NCI-H2227 (cell line): ENCODE data around the gene KRT79.
"Not testable (repeated sequence)": the region's sequence is repeated elsewhere in the genome, so short reads cannot be mapped to it uniquely, and the experiment has no call there.

Experiments
- DNase-seq: peaks from one replicate; lab custom pipeline; 2025; ENCODE audit not compliant: unreplicated experiment; lab: John Stamatoyannopoulos, UW

The KRT79 gene

DNA sequence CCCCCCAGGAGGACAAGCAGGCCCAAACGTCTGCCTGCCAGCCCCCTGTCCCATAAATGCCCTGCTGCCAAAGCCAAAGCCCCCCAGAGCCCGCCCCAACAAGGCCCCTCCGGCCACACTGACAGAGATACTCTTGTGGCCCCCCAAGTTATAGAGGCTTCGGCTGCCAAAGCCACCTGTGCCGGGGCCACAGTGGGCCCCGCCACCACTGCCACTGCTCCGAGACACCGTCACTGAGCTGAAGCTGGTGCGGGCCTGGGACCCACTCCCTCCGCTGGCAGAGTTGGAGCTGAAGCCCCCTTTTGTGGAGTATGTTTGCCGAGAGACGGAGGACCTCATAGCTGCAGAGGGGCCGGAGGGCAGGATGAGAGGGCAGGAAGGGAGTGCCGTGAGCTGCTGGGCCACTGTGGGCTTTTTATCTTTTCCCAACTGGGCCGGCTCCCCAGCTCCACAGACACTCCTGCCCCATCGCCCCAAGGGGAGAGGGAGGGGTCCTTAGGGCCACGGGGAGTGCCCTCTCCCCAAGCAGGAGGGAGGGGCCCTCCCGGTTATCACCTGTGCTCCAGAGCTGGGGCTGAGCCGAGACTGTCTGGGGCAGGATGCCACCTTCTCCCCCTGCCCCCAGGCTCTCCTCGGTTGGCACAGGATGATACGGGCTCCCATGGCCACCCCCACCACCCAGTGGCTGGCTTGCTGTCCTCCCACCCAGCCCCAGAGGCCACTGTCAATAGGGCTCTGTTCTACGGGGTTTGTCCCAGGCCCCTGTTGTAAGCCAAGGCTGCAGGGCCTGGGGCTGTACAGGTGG is at the start of gene KRT79:
Gene KRT79 (minus strand): TSS at position 390 of the 805 bp plus-strand sequence. CDS start 51 bp downstream, at position 339.
- DNase-seq = no peak

DNA sequence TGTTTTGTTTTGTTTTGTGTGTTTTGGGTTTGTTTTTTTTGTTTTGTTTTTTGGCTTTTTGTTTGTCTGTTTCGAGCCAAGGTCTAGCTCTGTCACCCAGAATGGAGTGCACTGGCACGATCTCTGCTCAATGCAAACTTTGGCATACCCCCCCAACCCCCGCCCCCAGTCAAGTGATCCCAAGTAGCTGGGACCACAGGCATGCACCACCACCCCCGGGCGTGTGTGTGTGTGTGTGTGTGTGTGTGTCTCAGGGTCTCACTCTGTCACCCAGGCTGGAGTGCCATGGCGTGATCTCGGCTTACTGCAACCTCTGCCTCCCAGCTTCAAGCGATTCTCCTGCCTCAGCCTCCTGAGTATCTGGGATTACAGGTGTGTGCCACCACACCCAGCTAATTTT is 46.4 kb upstream of the KRT79 start:
- not testable (repeated sequence) for DNase-seq

DNA sequence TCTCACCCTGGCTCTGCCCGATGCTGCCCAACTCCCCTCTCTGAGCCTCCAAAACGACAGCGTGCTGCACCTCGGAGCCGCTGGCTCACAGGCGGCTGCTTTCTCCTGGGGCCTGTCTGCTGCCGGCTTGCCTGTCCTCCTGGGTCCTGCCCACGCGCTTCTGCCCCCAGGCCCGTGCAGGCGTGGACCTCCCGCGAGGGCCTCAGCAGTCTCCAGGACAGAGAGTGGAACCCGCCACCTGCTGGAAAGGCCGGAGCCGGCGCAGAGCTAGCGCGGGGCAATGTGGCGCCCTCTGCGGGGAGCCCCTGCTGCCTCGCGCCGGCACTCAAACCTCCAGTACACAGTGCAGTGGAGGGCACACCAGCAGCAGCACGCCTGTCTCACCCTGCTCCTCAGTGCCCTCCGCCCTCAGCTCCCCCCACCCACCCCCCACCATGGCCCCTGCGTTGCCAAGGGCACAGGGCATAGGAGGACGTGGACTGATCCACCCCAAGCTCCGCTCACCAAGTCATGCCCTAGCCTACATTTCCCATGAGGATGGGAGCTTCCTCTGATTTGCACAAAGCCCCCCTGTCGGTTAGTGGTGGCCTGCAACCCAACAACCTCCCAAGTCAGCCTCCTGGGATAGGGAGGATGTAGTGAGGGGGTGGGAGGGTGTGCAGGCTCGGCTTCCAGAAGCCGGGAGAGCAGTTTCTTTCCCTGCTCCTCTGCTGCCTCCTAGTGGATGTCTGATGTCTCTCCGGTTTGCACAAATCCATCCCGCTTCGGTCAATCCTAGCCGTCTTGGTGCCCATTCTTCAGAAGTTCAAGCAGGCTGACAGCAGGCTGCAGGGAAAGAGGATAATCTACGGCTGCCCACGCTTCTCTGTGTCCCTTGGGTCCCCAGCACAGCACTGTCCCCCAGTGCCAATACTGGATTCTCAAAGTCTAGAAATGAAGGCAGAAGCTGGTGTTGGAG is 45.6 kb upstream of the KRT79 start:
- DNase-seq = peak; percentile 88

DNA sequence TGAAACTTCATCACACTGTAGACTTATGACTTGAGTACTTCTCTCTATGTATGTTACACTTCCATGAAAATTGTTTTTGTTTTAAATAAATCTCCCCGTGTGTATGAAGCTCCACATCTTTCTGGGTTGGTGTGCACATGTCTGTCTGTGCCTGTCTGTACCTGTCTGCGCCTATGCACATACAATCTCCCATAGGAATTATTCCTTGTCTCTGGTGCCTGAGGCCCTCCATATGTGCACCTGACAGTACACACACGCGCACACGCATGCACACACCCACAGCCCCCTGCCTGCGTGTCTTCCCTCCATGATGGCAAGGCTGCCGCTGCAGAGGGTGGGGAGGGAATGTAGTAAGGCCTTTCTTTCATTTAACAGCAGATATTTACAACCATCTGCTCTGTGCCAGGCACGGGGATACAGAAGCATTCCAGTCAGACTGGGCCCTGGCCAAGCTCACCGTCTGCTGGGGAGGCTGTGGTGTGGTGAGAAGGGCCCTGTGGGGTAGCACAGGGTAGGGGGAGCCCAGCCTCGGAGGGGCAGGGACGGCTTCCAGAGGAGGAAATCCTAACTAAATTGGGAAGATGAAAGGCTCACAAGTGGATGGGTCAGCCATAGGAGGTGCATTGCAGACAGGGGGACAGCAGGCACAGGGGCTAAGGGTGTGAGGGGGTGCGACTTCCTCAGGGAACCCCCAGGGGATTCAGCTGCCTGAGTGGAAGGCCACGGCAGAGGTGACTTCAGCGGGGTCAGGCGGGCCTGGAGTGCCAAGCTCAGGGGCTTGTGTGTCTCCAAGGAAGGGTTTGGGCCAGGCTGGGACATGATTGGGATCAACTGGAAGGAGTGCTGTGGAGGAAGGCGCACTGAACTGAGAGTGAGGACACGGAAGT is 44.6 kb upstream of the KRT79 start:
- DNase-seq = no peak

DNA sequence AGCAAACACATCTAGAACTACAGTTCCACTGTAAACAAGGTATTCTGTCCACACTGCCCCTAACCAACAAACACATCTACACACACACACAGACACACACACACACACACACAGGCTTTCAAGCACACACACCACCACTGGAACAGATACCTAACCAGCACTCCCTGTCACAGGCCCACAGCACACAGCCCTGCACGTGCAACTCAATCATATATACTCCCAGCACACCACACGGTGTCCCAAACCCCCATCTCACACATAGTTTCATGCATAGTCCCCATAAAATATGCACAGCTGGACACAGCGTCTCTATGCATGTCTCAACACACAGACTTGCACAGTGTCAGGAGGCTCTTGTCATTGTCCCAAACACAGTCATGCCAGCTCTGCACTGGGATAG is 43.1 kb upstream of the KRT79 start:
- no peak for DNase-seq

DNA sequence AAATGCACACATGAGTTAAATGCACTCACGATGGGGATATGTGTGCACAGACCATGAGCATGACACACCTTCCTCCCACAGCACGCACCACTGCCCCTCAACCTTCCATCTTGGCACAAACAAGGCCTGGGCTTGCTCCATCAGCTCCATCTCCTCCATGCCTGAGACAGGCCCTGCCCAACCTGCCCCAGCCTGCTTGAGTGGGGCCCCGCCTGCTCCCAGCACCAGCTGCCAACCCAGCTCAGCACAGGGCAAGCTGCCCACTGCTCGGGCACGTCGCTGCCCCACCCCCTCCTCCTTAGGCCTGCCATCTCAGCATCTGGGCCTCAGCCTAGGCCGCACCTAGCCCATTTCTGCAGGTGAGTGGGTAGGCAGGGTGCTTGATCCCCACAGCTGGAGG is 42.3 kb upstream of the KRT79 start:
- no peak for DNase-seq

DNA sequence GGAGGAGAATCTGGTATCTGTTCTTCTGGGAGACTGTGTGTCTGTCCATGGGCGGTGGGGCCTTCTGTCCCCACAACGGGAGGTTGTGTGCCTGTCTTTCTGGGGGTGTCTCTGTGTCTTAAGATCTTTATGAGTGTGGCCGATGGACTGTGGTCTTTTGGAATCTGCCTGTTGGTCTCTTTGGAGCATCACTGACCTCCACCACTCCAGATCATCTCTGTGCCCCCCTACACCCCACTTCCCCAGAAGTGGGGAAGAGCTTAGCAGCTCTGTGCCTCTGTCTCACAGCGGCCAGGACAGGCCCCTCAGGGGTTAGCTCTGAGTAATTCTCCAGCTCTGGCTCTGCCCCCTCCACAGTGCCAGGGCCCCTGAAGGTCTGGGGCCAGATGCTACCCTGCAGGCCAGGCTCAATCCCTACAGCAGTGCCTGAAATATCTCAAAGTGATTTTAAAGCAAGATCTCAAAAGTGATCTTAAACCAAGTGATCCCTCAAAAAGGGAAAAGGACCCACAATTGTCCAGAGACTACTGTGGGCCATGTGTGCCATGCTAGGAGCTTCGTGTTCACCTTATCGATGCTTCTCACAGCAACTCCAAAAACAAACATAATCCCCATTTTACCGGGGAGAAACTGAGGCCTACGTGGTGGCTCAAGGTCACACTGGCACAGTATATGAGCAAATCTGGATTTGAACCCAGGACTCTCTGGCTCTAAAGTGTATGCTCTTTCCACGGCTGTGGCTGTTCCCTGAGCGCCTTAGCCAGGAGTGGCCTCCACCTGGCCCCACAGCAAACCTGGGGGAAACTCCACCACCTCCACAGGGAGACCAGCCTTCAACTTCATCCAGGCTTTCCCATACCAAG is 40.7 kb upstream of the KRT79 start:
- no peak for DNase-seq

DNA sequence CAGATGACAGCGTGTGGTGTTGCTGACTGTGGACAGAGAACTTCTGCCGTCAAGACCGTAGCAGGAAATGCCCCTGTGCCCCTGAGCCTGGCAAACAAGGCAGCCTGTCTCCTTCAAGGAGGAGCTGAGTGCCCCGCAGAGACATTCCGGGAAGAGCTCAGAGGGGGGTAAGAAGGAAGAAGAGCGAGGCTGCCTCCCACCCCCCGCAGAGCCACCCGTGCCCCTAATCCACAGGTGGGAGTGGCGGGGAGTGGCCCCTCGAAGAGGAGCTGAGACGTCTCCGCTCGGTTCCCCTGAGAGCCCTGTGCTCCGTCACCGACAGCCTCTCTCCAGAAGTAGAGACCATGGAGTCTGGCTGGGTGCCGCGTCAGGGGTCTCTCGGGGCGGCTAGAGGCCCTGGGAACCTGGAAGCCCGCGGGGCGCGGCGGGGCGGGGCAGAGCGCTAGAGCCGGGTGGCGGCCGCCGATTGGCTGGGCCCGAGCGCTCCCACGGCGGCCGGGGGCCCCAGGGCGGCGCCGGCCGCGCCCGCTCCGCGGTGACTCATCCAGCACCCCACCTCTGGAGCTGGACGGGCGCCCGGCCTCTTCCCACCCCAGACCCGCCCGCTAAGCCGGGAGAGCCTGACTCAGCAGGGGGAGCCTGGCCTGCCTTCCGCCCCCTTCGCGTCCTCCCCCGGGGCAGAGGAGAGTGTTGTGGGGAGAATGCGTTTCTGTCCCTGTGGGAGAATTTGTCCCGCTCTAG is 39.9 kb upstream of the KRT79 start:
- peak; percentile 45 for DNase-seq

DNA sequence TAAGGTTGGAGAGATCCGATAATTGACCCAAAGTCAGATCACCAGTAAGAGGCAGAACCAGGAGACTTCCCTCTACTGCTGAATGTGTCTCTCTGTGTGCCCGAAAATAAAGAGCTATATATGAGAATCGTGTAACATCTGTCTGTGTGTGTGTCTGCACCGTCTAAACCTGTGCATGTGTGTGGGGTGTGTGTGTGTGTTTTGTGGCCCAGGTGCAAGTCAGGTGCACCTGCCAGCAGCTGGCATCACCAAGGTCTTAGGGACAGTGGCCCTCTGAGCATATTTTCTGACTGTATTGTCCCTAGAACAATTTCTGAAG is 39.4 kb upstream of the KRT79 start:
- no peak for DNase-seq

DNA sequence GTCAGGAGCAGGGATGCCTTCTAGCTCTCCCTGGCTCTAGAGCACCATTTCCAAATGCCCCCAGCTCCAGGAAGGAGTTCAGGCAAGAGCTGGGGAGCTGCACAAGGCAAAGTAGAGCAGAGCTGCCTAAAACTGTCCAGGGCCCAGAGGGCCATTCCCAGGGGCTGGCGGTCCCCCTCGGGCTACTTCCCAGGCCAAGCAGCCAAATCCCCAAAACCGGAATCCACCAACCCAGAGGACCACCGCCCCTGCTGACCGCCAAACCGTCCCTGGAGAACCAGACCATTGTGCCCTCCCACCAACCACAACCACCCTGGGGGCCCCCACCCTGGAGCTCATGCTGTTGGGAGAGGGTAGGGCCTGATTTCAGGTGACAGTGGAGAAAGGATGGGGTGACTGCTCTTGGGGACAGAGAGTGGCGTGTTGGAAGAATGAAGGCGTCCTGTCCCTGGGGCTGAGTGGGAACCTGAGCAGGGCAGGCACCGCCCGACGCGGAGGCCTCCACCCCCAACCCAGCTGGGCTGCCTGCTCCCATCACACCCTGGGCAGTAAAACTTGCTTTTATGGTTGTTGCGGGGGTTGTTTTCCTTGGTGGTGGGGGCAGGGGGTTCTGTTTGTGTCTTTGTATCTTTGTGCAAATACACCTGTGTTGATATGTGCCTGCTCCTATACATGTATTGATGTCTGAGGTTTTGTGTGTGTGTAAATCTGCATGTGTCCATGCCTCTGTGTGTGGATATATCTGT is 38.7 kb upstream of the KRT79 start:
- no peak for DNase-seq

DNA sequence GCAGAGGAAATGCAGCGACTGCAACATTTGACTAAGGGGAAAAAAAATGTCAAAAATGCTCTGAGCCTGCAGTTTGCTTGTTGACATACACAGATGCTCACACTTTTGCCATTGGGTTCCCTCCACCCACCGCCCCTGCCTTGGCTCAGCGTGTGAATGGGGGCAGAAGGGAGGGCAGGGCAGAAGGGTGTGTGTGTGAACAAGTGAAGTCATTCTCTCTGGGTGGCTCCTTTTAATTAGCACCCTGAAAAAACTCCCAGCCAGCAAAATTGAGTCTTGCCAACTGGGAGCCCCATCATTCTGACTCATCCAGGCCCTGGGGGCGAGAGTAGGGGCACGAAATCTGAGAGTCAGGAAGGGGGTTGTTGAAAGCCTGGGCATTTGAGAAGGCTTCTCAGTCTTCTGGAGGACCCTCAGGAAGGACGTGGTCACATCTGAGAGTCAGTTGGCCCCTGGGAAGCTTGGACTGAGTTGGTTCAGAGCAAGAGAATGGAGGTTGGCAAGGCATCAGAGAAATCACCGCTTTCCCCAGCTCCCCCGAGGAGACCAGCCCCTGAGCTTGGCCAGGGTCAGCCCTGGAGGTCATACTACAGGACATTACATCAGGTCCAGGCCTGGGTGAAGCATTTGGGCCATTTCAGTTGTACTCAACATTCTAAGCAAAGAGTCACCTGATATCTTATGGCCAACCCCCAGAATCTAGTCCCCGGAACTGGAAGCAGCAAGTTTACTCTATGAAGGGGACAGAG is 37.4 kb upstream of the KRT79 start:
- DNase-seq = no peak

DNA sequence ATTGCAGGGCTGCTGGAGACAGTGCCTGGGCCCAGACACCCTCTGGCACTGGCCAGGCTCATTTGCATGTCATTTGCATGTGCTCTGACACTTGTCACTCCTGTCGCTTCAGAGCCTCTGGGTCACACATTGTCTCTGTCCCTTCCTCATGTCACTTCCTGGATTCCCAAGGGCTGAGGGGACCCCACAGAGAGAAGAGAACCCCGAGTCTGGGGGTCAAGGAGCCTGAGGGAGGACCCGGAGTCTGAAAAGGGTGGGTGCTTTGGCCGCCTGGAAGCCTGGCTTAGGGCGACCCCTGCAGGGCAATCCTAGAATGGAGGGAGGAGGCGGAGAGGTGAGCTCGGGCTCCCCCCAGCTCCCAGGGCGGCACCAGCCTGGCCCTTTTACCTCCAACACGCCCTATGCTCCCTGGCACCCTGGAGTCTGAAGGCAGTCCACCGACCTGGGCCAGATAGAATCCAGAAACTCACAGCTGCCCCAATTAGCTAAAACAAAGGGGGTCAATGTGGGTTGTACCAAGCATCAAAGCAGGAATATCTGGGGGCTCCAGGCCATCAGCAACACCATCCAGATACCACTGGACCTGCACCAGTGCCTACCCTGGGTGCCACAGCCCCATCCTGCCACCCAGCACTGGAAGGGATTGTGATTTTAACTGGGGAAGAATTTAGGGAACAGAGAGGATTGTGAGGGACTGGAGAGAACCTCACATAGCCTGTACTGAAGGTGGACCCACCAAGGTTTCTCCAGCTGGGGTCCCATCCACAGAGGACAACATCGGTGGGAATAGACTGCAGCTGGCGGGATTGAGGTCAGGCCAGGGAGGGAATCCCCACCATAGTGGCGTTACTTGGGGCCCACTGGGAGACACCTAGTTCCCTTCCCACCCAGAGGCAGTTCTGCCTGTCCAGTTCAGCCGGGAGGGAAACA is 36.5 kb upstream of the KRT79 start:
- DNase-seq = peak; percentile 19

DNA sequence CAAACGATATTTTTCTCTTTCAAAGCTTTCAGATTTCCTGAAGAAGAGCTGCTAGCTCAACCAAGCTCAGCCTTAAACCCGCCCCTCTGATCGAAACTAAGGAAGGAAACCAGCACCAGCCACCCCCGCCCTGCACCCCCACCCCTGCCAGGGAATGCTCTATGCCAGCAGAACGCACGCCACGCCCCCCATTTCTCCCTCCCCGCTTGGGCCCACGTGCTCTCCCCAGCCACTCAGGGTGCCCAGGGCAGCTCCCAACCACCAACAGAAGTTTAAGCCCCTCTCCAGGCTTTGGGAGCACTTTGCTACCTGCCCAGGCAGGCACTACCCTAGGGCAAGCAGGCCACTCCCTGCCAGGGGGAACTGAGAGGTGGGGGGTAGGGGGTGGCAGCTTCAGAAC is 33.5 kb upstream of the KRT79 start:
- no peak for DNase-seq

DNA sequence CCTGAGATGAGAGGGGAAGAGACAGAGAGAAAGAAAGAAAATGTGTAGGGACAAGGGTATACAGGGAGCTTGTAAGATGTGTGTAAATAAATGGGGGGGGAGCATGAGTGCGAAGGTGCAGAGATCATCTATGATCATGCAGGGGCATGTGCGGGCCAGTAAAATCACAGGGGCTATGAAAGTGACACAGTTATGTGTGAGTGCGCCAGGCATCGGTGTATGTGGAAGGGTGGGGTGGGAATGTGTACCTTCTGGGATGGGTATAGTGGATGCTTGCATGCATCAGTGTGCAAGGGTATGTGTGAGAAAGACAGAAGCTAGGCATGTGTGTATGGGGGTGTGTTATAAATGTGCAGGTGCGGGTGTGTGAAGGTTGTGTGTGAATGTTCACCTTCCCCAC is 33.0 kb upstream of the KRT79 start:
- no peak for DNase-seq

DNA sequence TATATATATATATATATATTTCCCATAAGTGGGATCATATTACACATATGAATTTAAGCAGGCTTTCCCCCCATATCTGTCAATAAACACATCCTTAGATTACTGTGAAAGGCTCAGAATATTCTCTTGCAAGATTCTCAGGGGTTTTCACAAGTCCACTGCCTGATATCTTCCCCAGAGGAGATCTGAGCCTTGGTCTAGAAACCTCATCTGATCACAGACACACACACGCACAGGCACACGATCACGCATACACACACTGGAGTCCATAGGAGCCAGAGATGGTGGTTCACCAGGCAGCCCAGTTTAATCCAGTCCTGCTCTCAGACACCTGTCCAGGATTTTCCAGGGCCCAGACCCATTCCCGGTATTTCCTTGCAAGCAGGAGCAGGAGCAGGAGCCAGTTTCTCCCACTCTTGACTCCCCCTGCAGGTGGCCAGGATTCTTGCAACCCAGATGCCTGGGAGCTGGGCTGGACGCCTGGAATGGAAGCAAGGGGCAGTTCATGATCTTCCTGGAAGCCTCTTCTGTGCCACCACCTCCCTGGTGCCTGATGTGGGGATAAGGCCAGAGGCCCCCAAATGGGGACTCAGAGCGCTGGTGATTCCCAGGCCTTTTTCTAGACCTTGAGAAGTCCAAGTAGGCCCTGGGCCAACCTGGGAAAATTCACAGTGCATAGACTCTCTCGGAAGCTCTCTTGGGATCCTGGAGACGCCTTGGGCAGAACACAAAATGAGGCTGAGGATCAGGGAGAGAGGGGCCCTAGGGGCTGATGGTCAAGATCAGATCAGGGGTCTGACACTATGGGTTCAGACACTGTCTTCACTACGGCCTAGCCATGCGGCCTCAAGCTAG is 31.2 kb upstream of the KRT79 start:
- peak; percentile 76 for DNase-seq

DNA sequence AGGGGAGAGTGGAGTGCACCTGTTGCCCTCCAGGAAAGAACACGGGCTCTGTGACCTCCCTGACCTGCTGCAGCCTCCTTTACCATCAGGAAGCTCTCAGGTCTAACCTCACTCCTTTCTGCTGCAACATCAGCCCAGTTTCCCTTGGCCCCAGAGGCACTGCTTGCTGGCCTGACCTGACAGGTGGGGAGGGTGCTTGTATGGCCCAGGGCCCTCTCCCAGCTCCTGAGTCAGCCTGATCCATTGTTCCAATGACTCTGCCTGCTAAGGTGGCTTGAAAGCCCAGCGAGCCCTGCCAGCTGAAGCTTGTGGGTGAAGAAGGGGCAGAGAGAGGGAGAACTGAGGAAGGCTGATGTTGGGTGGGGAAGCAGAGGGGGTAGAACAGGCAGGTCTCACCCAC is 27.9 kb upstream of the KRT79 start:
- no peak for DNase-seq
